SK-N-SH (cell line): ENCODE data around the gene LIMS1. TPM values are rescaled to one million over a fixed set of nuclear protein-coding genes. Genes with fewer than 3 reads are reported as not detected.
A peak's percentile ranks its signal among the peaks of the same experiment; 100 is the strongest.

ENCODE experiments used
- CTCF ChIA-PET: fragments of 300-600, 350-600 bp; formaldehyde crosslinking; extraction: SDS; loops from one replicate; lab custom pipeline; 2021; lab: Yijun Ruan, JAX
- POLR2A ChIA-PET: fragments of 350-600 bp; sonication (Branson Sonifier 250); formaldehyde crosslinking; extraction: SDS; loops from one replicate; lab custom pipeline; 2020; ENCODE audit warnings: antibody characterized with exemption, inconsistent platforms; lab: Yijun Ruan, JAX
- DNase-seq: peaks from one replicate; pipeline ENCODE4 v3.0.0; 2012
- H2AFZ ChIP-seq: fragments of 200-600 bp; sonication (generic); 2 replicates; pipeline ENCODE4 v1.8.1; 2016; ENCODE audit warnings: antibody characterized with exemption, mild to moderate bottlenecking, low read depth
- H3F3A ChIP-seq: fragments of 200-600 bp; sonication (generic); replicated peaks from 2 replicates; pipeline ENCODE3; 2016; ENCODE audit warnings: antibody characterized with exemption, mild to moderate bottlenecking; ENCODE audit not compliant: insufficient read depth
- H3K27ac ChIP-seq, 2 experiments: fragments of 200-500 bp in 1 of 2; fragments of 200-600 bp in 1 of 2; sonication (Bioruptor generic) in 1 of 2; sonication (generic), shearing (Covaris generic) in 1 of 2; 2 replicates each; pipeline versions ENCODE4 v1.5.1 to v1.6.1; 2014 to 2016; ENCODE audit warnings: low read depth in 2 of 2, inconsistent platforms in 1 of 2, low read length in 1 of 2, mild to moderate bottlenecking in 1 of 2, mixed read lengths in 1 of 2
- H3K27me3 ChIP-seq: fragments of 200-600 bp; sonication (generic), shearing (Covaris generic); 2 replicates; pipeline ENCODE4 v1.6.1; 2016; ENCODE audit warnings: mixed run types; ENCODE audit not compliant: insufficient read depth
- H3K36me3 ChIP-seq, 2 experiments: fragments of 200-500 bp in 1 of 2; fragments of 200-600 bp in 1 of 2; sonication (Bioruptor generic) in 1 of 2; sonication (generic) in 1 of 2; replicated peaks in 1 of 2; 2 replicates each; pipeline versions ENCODE3 to v1.5.1; 2014 to 2016; ENCODE audit warnings: low read length in 1 of 2, mild to moderate bottlenecking in 1 of 2; ENCODE audit not compliant: insufficient read depth in 2 of 2, control insufficient read depth in 1 of 2
- H3K4me1 ChIP-seq, 2 experiments: fragments of 200-500 bp in 1 of 2; fragments of 200-600 bp in 1 of 2; sonication (Bioruptor generic) in 1 of 2; sonication (generic), shearing (Covaris generic) in 1 of 2; 2 replicates each; pipeline versions ENCODE4 v1.5.1 to v1.6.1; 2014 to 2016; ENCODE audit warnings: low read depth in 1 of 2, low read length in 1 of 2, mixed run types in 1 of 2; ENCODE audit not compliant: insufficient read depth in 2 of 2, control insufficient read depth in 1 of 2
- H3K4me2 ChIP-seq: fragments of 200-600 bp; sonication (generic), shearing (Covaris generic); 2 replicates; pipeline ENCODE4 v1.6.1; 2017; ENCODE audit warnings: mixed run types
- H3K4me3 ChIP-seq, 2 experiments: fragments of 200-500 bp in 1 of 2; fragments of 200-600 bp in 1 of 2; sonication (Bioruptor generic) in 1 of 2; sonication (generic), shearing (Covaris generic) in 1 of 2; 2 replicates each; pipeline versions ENCODE4 v1.5.1 to v1.8.1; 2014 to 2016; ENCODE audit warnings: low read depth in 2 of 2, inconsistent platforms in 1 of 2, low read length in 1 of 2, mild to moderate bottlenecking in 1 of 2, mixed read lengths in 1 of 2, moderate library complexity in 1 of 2
- H3K79me2 ChIP-seq: fragments of 200-600 bp; sonication (generic); 2 replicates; pipeline ENCODE4 v1.8.1; 2017; ENCODE audit warnings: mild to moderate bottlenecking; ENCODE audit not compliant: insufficient read depth
- H3K9ac ChIP-seq: fragments of 200-600 bp; sonication (generic); 2 replicates; pipeline ENCODE4 v1.6.1; 2017; ENCODE audit warnings: mixed run types
- H3K9me2 ChIP-seq: fragments of 200-600 bp; sonication (generic); 2 replicates; pipeline ENCODE4 v1.6.1; 2017; ENCODE audit warnings: mixed run types
- H3K9me3 ChIP-seq: fragments of 200-600 bp; sonication (generic); 2 replicates; pipeline ENCODE4 v1.6.1; 2017; ENCODE audit warnings: mixed run types, mild to moderate bottlenecking, moderate library complexity
- H4K20me1 ChIP-seq: fragments of 200-600 bp; sonication (generic); 2 replicates; pipeline ENCODE4 v1.6.1; 2017; ENCODE audit warnings: mild to moderate bottlenecking, mixed run types; ENCODE audit not compliant: insufficient read depth
- ELF1 ChIP-seq: IDR thresholded peaks from 2 replicates; pipeline ENCODE4 v1.4.0; 2012
- FOXM1 ChIP-seq: IDR thresholded peaks from 2 replicates; pipeline ENCODE4 v1.4.0; 2012; ENCODE audit warnings: low read depth, mild to moderate bottlenecking
- JUND ChIP-seq: IDR thresholded peaks from 2 replicates; pipeline ENCODE4 v1.4.0; 2012
- MEF2A ChIP-seq: IDR thresholded peaks from 2 replicates; pipeline ENCODE4 v1.4.0; 2012; ENCODE audit warnings: low read depth, borderline replicate concordance
- POLR2AphosphoS5 ChIP-seq: IDR thresholded peaks from 2 replicates; pipeline ENCODE4 v1.6.1; 2012; ENCODE audit warnings: low read depth, low read length
- RAD21 ChIP-seq: IDR thresholded peaks from 2 replicates; pipeline ENCODE4 v1.6.1; 2012; ENCODE audit warnings: mild to moderate bottlenecking, low read length
- RFX5 ChIP-seq: IDR thresholded peaks from 2 replicates; pipeline ENCODE4 v1.6.1; 2012; ENCODE audit warnings: mild to moderate bottlenecking, improper control_type of control experiment, low read length
- RXRA ChIP-seq: IDR thresholded peaks from 2 replicates; pipeline ENCODE4 v1.4.0; 2012; ENCODE audit warnings: low read depth, mild to moderate bottlenecking, borderline replicate concordance
- SMC3 ChIP-seq: IDR thresholded peaks from 2 replicates; pipeline ENCODE4 v1.6.1; 2012; ENCODE audit warnings: low read depth, low read length, improper control_type of control experiment
- TCF12 ChIP-seq: IDR thresholded peaks from 2 replicates; pipeline ENCODE4 v1.4.0; 2012
- USF2 ChIP-seq: fragments of 150-350 bp; IDR thresholded peaks from 2 replicates; pipeline ENCODE4 v1.6.1; 2017; ENCODE audit warnings: antibody characterized with exemption, low read length, low read depth, borderline replicate concordance
- YY1 ChIP-seq: IDR thresholded peaks from 2 replicates; pipeline ENCODE4 v1.4.0; 2012; ENCODE audit warnings: low read depth, mild to moderate bottlenecking
- ZBTB33 ChIP-seq: IDR thresholded peaks from 2 replicates; pipeline ENCODE4 v1.4.0; 2012; ENCODE audit warnings: low read depth, borderline replicate concordance
- WGBS: methylation state at CpG from one replicate; pipeline ENCODE4 v1.1.6; 2017; ENCODE audit warnings: low lambda C conversion rate; 5-methylcytosine and 5-hydroxymethylcytosine counted together
- polyA plus RNA-seq, 3 experiments: library from polyadenylated mRNA; depleted of rRNA; stranded (reverse); fragments of >200 nt; gene quantifications; 2 replicates each; pipeline ENCODE4 v1.2.3, GENCODE V29; 2012
- TF ChIP-seq, protein P1 (sequence below): IDR thresholded peaks from 2 replicates; pipeline ENCODE4 v1.4.0; 2012; ENCODE audit warnings: low read depth
- TF ChIP-seq, protein P2 (sequence below): IDR thresholded peaks from 2 replicates; pipeline ENCODE4 v1.4.0; 2012; ENCODE audit warnings: low read depth, borderline replicate concordance
- TF ChIP-seq, protein P3 (sequence below): IDR thresholded peaks from 2 replicates; pipeline ENCODE4; 2012
- TF ChIP-seq, protein P4 (sequence below): fragments of 200-600 bp; sonication (generic); IDR thresholded peaks from 2 replicates; pipeline ENCODE4 v1.6.1; 2017; ENCODE audit warnings: antibody characterized with exemption, mild to moderate bottlenecking, moderate library complexity

Gene LIMS1
- polyA plus RNA-seq, 1 of the 3 experiments (the other 2 are of a cell fraction) = 123 TPM

DNA sequence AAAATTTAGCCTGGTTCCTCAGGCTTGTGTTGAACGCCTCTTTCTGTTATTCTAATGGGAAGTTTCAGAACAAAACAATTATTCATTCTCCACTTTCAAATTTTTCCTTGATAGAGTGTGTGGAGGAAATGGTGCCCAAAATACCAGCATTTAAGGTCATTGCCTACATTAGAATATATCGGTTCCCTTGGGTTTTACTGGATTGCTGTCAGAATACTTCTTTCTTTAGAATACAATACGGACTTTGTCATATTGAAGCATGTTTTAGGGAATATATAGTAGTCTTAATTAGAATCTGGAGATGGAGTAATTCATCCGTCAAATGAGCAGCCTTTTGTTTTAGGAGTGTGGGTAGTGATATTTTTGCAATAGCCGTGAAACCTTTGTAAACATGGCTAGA lies 13.3 kb downstream of the LIMS1 start:
- no peaks in the 10 kb centered on the region for H3K9me3 ChIP-seq
- H3K9ac ChIP-seq = no peak overlapping the region
- ChIA-PET POLR2A (no interaction called here), CTCF (interaction anchor here (3.1 kb wide), 1 partner anchor 89 kb away, joined by 8 read pairs; no protein-coding TSS in a partner anchor)
- peak overlapping the region in 1 of 2 experiments; percentile 49; a peak in 1 of 4 replicates for H3K27ac ChIP-seq
- no peak overlapping the region for H2AFZ ChIP-seq
- no peaks in the 10 kb centered on the region for H3K9me2 ChIP-seq
- H3K4me3 ChIP-seq = no peak overlapping the region
- no peaks in the 10 kb centered on the region for H3K36me3 ChIP-seq
- no peaks in the 10 kb centered on the region for H3F3A ChIP-seq
- 91% methylated on average over 5 of the region's 5 CpGs for WGBS
- TF ChIP-seq ELF1 (no peak), MEF2A (no peak), FOXM1 (no peak), SMC3 (no peak), RXRA (no peak)
- TF ChIP-seq, protein P1, sequence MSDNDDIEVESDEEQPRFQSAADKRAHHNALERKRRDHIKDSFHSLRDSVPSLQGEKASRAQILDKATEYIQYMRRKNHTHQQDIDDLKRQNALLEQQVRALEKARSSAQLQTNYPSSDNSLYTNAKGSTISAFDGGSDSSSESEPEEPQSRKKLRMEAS = no peak
- TF ChIP-seq, protein P2, sequence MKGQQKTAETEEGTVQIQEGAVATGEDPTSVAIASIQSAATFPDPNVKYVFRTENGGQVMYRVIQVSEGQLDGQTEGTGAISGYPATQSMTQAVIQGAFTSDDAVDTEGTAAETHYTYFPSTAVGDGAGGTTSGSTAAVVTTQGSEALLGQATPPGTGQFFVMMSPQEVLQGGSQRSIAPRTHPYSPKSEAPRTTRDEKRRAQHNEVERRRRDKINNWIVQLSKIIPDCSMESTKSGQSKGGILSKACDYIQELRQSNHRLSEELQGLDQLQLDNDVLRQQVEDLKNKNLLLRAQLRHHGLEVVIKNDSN = no peak
- TF ChIP-seq, protein P3, sequence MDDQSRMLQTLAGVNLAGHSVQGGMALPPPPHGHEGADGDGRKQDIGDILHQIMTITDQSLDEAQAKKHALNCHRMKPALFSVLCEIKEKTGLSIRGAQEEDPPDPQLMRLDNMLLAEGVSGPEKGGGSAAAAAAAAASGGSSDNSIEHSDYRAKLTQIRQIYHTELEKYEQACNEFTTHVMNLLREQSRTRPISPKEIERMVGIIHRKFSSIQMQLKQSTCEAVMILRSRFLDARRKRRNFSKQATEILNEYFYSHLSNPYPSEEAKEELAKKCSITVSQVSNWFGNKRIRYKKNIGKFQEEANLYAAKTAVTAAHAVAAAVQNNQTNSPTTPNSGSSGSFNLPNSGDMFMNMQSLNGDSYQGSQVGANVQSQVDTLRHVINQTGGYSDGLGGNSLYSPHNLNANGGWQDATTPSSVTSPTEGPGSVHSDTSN = no peak
- TF ChIP-seq, protein P4, sequence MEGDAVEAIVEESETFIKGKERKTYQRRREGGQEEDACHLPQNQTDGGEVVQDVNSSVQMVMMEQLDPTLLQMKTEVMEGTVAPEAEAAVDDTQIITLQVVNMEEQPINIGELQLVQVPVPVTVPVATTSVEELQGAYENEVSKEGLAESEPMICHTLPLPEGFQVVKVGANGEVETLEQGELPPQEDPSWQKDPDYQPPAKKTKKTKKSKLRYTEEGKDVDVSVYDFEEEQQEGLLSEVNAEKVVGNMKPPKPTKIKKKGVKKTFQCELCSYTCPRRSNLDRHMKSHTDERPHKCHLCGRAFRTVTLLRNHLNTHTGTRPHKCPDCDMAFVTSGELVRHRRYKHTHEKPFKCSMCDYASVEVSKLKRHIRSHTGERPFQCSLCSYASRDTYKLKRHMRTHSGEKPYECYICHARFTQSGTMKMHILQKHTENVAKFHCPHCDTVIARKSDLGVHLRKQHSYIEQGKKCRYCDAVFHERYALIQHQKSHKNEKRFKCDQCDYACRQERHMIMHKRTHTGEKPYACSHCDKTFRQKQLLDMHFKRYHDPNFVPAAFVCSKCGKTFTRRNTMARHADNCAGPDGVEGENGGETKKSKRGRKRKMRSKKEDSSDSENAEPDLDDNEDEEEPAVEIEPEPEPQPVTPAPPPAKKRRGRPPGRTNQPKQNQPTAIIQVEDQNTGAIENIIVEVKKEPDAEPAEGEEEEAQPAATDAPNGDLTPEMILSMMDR = no peak
- TF ChIP-seq, all 33 proteins: peak for 0
- Histone ChIP-seq H3K4me2 (no peak overlapping the region), H3K27me3 (no peaks in the 10 kb centered on the region), H3K79me2 (peaks cover 89% of the 10 kb centered on the region), H3K4me1 (peaks cover 2 to 4% of the 10 kb centered on the region in 2 experiments; a peak in 1 of 4 replicates), H4K20me1 (peaks cover 37% of the 10 kb centered on the region)
- no peak for DNase-seq

DNA sequence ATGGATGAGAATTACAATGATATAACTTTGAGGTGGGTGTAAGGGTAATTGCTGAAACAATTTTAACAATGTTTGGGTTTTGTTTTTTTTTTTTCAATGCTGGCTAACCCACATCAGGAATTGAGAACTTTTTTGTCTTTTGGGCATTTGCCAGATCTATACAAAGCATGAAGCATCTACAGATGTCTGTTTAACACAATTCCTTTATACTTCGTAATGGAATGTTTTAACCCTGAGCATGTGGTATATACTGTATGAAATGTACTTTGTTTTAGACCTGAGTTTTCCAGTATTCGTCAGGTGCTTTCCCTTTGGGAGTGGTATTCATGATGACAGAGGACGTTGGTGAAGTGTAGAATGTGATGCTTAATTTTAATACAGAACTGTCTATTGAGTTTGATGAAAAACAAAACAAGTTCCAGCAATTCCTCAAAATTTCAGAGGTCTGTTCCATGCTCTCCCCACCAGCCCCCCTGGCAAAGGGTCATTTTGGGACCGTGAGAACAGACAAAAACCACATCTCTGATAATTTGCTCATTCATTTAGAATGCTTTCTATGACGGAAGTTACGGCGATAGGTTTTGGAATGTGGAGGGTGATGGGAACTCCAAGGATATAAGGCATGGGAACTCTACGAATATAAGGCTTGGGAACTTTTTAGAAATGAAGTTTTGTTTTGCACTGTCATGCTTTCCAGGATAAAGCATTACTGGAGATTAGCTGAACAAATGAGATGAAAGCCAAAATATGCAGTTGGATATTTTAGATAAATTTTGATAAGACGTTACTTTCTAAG lies 14.1 kb downstream of the LIMS1 start:
- no peak overlapping the region for H3K9ac ChIP-seq
- H3K36me3 ChIP-seq = no peaks in the 10 kb centered on the region
- TF ChIP-seq ZBTB33 = no peak
- TF ChIP-seq, protein P1 = no peak
- no peak for TF ChIP-seq RXRA
- TF ChIP-seq TCF12 = no peak
- no peak for TF ChIP-seq USF2
- TF ChIP-seq RAD21 = no peak
- no peak for TF ChIP-seq YY1
- TF ChIP-seq POLR2AphosphoS5 = no peak
- no peak for TF ChIP-seq RFX5
- TF ChIP-seq JUND = no peak
- H2AFZ ChIP-seq = no peak overlapping the region
- H3K27me3 ChIP-seq = no peaks in the 10 kb centered on the region
- H3F3A ChIP-seq = no peaks in the 10 kb centered on the region
- H3K4me1 ChIP-seq = peaks cover 2 to 4% of the 10 kb centered on the region in 2 experiments; a peak in 2 of 4 replicates
- CTCF ChIA-PET = interaction anchor here (1.3 to 3.1 kb wide), 2 partner anchors 35 to 88 kb away, joined by 3 to 8 read pairs; no protein-coding TSS in a partner anchor
- H3K9me2 ChIP-seq = no peaks in the 10 kb centered on the region
- POLR2A ChIA-PET = no interaction called here
- WGBS = 85% methylated on average over 9 of the region's 9 CpGs
- peaks cover 89% of the 10 kb centered on the region for H3K79me2 ChIP-seq
- peaks cover 43% of the 10 kb centered on the region for H4K20me1 ChIP-seq
- no peak overlapping the region for H3K4me3 ChIP-seq
- peak overlapping the region in 1 of 2 experiments; percentile 49; a peak in 2 of 4 replicates for H3K27ac ChIP-seq
- no peak for DNase-seq
- peak overlapping the region; percentile 2; the same call in 1 of the 2 replicates for H3K4me2 ChIP-seq
- H3K9me3 ChIP-seq = no peaks in the 10 kb centered on the region
